Measurements from ENCODE around the gene ZFP92.
"Not testable (repeated sequence)": the region's sequence is repeated elsewhere in the genome, so short reads cannot be mapped to it uniquely, and the experiment has no call there.

ZFP92 gene

DNA sequence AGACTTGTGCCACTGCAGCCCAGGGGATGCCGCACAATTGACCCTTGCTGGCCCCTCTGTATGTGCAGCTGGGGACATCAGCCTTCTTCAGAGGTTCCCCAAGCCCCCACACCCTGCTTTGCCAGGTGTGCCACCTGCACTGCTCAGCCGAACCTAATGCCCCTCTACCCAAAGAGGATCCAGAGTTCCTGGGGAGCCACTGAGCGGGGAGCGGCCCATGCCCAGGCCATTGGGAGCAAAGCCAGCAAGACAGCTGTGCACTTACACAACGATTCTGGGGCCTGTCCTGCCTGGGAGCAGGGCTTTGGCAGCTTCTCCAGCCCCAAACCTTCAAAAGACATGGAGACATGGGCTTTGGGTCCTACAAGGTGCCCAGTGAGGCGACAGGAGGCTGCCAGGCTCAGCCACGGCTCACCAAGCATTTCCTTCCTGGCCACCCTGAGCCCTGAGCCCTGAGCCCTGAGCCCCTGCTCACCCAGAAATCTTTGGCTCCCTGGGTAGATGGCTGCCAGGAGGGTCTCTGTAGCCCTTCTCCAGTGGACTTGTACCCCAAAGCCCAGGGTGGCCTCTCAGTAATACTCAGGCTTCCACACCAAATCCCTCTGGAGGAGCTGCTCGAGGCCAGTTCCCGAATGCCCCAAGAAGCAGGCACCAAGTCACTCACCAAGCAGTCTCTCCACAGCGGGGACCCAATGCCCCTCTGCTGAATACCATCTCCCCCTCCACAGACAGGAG lies 23.1 kb upstream of the ZFP92 start:
- DNase-seq: no peak

DNA sequence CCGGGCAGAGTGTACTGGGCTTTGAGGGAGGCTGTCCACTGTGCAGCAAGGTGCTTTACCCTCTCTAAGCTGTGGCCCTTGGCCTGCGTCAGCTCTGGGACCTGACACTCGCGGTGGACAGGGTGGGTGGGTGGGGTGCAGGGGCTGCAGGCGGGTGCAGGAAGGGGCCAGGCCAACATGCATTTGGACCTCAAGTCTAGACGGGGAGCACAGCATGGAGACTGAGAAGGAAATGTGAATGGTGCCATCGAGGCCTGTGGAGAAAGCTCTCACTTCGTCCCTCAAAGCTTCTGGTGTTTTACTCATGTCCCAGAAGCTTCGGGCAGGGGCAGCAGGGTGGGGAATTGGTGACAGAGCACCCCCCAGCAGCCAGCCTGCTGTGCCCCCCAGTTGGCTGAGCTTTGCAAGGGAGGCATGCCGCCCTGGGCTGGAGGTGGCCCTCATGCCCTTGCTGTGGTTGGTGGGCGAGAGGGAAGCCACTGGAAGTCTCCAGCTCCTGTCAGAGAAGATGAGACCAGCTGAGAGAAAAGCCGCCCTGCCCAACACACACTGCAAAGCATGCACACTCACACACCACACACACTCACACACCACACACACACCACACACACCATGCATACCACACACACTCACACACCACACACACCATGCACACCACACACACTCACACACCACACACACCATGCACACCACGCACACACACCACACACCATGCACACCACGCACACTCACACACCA lies 22.4 kb upstream of the ZFP92 start:
- DNase-seq: no peak

DNA sequence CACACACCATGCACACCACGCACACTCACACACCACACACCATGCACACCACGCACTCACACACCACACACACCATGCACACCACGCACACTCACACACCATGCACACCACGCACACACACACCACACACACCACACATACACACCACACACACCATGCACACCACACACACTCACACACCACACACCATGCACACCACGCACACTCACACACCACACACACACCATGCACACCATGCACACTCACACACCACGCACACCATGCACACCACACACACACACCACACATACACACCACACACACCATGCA lies 21.9 kb upstream of the ZFP92 start:
- DNase-seq: not testable (repeated sequence)

DNA sequence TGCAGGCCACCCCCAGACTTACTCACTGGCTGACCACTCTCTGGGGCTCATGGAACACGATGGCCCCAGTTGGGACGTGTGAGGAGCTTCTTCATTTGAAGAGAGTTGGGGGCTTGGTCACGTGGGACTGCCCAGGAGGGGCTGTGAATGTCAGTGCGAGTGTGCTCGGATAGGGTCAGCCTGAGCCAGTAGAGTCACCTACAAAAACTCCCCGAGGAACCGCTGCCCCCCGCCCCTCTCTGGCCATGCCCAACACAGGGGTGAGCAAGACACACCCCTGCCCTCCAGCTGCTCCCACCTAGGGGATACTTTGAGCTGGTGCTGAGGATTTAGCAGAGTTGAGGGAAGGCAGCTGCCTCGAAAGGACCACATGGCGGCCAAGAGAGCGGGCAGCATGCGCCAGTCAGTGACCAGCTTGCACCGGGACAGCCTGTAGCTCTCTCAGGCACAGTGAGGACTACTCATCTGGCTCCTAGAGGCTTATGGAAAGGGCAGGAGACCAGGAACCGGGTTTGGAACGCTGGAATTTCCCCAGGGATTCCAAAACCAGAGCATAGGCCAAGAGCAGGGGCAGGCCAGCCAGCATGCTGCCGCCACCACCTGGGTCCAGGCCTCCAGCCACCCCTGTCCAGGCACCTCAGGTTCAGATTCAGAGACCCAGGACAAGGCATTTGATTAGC lies 18.5 kb upstream of the ZFP92 start:
- no peak for DNase-seq

DNA sequence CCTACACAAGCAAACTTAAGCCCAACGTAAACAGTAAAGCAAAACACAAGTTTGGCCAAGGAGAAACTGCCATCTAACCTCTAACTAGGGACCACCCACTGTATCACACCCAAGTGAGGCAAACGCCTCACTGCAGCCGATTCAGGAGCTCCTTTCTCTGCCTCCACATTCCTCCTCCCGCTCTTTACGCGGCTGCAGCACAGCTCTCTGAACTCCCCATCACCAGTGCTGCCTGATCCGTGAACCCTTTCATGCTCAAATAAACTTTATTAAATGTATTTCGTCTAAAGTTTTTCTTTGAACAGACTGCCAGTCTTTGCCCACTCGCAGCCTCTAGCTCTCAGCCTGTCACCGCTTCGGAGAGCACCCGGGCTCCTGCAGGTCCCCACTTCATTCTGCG lies 16.7 kb upstream of the ZFP92 start:
- no peak for DNase-seq

DNA sequence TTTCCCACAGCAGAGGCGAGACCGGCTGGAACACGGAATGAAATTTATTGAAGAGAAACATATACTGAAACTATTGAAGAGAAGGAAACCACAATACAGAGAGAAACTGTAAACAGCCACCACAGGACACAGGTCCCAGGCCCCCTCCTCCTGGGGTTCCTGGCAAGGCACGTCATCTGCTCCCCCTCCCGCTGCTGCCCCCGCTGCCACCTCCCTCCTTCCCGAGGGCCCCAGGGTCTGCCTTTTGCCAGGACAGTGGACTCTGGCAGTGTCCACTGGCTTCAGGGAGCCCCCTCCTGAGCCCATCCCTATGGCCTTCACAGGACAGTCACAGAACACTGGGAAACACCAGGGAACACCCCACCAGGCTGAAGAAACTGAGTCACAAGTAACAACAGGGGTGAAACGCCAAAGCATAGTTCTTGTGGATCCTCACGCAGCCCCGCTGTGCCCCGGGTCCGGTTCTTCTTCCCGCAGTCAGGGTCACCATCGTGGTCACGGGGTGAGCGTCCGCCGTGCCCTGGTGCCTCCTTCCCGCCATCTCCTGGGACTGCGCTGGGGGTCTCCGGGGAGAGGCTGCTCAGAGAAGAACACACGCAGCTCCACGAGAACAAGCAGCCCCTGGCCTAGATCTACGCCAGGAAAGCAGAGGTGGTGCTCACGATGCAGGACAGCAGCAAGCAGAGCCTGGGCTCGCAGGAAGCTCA lies 15.5 kb upstream of the ZFP92 start:
- DNase-seq: no peak

DNA sequence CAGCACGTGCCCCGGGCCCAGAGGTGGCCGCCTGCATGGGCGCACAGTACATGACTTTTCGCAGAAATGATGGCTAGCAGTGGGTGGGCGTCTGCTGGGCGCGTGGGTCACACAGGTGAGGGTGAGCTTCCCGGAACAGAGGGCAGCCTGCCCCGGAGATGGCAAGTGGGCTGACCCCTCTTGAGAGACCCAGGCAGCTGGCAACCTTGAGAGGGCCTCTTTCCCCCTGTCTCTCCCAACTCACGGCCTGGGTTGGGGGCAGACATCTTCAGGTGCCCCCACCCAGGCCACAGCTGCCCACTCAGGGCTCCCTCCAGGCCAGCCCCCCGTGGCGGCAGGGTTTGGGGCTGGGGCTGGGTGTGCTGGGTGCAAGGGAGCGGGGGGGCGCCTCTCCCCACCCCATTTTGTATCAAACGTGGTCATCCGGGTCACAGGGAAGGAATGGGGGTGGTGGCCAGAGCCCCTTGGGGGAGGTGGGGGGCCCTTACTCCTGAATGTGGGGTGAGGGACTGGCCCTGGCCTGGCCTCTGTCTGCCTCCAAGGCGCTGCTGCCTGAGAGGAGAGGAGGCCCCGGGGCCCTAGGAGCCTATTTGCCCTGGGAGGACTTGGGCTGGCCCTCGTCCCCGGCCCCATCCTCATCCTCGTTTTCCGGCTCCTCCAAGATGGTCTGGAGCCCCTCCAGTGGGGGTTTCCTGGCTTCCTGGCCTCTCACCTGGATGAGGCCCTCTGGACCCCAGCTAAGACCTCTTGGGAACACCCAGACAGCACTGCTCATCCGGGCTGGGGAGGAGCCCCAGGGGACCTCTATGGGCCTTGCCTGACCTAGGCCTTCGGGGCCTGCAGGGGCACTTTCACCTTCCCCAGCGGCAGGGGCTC lies 14.7 kb upstream of the ZFP92 start:
- no peak for DNase-seq

DNA sequence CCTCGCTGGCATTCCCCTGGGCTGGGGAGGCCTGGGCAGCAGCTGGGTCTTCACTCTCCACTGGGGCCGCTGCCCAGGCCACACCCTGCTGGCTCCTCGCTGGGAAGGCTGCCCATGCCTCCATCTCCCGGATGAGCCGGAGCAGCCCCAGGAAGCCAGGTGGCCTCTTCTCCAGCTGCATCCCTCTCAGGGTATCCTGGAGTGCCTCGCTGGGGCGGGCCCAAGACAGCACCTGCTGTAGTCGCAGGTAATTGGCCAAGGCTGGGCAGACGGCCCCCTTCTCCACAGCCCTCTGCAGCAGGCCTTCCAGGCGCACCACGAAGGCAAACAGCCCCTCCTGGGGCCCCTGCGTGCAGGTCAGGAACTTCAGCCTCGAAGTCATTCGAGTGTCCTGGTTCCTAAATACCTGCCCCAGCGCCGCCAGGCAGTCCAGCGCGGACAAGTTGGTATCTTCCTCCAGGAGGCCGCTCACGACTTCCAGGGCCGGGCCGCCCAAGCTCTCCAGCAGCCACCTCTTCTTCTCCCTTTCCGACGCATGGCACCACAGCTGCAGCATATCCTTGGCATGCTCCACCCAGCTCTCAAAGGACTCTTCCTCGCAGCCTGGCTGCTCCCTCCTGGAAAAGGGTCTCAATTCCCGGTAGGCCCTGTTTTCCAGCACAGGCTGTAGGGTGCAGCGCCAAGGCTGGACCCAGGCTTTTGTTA lies 13.9 kb upstream of the ZFP92 start:
- DNase-seq: no peak

DNA sequence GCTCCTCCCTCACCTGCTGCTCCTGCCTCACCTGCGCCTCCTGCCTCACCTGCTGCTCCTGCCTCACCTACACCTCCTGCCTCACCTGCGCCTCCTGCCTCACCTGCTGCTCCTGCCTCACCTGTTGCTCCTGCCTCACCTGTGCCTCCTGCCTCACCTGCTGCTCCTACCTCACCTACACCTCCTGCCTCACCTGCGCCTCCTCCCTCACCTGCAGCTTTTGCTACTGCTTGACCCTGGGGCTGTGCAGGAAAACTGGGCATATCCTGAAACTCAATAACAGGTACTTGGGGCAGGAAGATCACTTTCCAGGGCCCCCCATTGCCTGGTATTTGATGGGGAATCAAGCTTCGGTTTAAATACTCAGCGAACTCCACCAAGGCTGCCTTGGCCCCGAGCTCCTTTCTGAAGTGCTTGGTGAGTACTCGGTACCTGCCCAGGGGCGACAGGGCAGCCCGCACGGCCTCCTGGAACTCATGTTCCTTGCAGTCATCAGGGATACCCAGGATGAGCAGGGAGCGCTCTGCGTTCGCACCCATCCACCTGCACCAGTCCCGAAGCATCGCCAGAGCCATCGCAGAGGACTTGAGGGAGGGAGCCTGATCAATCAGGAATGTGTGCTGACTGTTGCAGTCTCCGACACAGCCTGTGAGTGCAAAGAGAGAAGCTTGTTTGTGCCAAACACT lies 12.9 kb upstream of the ZFP92 start:
- no peak for DNase-seq

DNA sequence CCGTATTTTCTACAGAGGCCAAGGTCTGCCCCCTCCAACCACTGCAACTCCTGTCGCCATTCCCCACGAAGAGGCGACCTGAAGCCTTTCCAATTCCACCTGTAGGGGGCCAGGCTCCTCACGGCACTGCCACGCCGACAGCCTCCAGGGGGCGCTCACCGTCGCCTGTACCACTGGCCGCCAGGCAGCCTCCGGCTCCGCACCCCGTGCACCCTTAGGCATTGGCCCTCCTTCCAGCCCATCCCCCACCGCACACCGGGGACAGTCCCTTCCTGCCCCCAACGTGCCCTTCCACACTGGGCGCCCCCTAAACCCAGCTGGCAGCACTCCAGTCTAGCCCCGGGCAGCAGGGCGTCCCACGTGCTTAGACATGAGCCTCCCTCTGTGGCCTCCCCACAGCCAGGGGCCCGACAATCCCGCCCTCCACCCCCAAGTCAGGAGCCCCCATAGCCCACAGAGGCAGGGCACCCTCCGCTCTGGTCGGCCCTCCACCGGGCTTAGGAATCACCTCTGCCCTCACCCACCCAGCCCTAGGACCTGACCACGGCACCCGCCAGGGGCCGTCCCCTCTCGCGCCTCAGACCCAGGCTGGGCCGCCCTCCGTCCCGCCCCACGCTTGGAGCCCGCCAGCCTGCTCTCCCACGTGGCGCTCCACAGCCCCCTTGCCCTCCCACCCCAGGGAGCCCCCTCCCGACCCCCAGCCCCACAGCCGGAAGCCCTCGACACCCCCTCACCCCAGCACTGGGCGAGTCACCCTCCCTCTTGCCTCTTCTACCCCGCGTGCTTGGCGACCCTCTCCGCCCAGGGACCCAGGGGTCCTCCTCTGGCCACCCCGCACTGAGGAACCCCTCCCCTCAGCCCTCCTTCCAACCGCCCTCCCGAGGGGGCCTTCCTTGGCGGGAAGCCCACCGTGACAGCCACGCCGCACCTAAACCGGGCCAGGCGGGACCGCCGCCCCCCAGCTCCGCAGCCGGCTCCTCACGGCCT lies 10.8 kb upstream of the ZFP92 start:
- DNase-seq: peak in 5 of 6 experiments; percentile 7 to 48 (median 13)

DNA sequence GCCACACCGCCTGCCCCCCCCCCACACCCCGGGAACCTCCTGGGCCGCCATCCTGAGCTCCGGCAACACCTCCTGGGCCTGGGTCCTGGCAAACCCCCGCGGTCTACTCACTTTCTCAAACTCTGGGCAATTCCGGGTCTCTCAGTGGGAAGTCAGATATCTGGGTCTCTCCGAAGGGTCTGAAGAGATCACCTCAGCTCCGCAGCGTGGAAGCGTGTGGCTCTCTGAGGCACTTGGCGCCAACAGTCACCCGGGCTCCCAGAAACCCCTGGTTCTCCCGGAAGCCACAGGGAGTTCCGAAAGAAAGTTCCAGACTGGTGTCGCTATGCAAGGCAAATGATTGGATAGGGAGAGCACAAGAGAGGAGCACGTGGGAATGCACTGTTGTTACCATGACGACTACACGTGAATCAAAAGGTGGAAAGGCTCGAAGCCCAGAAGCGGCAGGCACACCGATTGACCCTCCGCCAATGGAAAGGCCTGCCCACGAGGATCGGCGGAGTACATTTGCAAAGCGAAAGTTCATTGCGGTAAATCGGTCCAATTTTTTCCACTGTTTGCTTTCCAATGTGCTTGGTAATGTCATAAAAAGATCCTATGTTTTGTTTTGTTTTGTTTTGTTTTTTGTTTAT lies 10.0 kb upstream of the ZFP92 start, which contains the start of gene PNMA6E:
TSS of gene PNMA6E (minus strand) at position 218 of the 632 bp plus-strand sequence. CDS start 2,501 bp downstream, outside the sequence.
- no peak for DNase-seq

DNA sequence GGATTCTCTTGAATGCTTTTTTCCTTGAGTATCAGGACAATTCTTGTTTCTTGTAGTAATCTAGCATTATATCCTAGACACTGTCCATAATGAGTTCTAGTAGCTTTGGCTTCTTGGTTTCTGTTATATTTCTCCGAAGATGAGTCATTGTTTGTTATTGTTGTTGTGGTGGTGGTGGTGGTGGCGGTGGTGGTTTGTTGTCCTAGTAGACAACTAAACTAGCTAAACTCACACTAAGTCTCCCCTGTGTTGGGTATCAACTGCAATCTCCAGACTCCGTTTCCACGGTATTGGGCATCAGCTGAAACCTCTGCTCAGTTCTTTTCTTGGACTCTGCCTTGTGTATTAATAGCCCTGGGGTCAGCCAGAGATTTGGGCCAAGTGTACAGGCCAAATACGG lies 6.9 kb upstream of the ZFP92 start:
- DNase-seq: not testable (repeated sequence)

DNA sequence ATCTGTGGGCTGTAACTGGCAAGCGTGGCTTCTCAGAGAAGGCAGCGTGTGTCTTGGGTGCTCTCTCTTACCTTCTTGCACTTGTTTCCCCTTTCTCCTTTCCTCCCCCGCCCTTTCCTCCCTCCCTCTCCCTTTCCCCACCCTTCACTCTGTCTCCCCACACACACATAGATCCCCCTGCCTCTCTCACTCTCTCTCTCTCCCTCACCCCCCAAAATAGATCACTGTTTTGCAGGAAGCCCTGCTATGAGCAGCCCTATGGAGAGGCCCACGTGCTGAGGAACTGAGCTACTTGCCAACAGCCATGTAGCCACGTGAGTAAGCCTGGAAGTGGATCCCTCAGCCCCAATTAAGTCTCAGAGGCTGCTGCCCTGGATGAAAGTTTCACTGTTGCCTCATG lies 5.8 kb upstream of the ZFP92 start:
- DNase-seq: no peak

DNA sequence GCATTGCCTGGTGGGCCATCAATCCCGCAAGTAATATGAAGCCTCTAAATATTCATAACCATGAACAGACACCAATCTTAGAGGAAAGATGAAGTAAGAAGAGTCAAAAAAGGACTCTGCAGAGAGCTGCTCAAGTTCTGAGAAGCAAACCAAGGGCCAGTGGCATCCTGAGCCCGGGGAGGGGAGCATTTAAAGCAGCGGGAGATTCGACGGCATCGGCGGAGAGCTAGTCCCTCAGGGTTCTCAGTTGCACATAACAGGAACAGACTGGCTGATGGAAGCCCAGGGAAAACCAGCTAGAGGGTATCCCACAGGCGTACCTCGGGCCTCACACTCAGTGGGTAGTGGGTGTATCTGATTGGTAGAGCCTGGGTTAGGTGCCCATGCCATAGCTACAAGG lies 5.3 kb upstream of the ZFP92 start:
- DNase-seq: no peak

DNA sequence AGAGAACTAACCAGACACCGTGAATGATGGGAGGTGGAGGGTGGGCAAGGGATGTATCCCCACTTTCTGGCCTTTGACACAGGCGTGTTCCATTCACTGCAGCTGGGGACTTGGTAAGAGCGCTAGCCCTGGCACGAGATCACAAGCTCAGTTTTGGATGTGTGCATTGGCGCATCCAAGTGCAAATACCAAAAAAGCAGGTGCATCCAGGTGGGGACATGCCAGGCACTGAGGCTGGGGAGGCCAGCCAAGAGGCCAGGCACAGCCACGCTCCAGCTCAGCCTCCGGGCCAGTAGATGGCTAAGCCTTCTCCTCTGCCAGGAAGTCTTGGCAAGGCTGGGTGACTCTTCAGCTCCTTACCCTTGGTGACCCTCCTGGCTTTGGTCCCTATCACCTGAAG lies 4.4 kb upstream of the ZFP92 start:
- no peak for DNase-seq

DNA sequence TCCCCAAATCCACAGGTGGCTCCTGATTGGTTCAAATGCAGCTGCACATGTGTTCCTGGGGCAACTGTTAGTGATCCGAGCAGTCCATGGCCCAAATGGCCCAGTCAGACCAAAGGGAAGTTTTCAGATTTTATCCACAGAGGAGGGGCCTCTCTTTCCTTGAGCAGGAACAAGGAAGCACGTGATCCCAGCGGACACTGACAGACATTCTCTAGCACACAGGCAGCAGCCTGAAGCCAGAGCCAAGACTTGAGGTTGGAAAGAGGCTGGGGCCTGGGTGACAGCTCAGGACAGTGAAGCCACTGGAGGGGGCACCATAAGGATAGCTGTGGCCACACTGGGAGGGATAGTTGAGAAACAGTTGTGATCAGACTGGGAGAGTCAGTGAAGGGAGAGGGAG lies 3.5 kb upstream of the ZFP92 start:
- DNase-seq: no peak

DNA sequence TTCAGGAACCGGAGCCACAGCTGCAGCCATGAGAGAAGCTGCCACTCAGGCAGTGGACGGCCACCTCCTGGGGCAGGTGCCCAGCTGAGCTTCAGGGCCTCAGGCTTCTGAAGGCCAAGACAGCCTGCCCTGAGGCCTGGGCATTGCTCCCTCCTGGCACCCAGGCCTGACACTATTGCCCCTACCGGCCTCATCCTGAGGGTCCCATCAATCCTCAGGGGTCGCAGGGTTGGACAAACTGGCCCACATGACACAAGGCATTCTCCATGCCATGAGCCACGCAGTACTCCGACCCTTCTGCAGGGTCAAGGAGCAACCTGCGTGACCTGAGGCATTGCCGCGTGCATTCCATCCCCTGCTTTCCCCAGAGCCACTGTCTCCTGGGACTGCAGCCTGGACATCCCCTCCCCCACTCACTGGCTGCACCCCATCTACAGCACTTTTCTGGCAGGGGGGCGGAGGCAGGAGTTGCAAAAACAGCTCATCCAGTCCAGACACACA lies 3.0 kb upstream of the ZFP92 start:
- DNase-seq: peak in 3 of 6 experiments; percentile 47 to 81 (median 55)

DNA sequence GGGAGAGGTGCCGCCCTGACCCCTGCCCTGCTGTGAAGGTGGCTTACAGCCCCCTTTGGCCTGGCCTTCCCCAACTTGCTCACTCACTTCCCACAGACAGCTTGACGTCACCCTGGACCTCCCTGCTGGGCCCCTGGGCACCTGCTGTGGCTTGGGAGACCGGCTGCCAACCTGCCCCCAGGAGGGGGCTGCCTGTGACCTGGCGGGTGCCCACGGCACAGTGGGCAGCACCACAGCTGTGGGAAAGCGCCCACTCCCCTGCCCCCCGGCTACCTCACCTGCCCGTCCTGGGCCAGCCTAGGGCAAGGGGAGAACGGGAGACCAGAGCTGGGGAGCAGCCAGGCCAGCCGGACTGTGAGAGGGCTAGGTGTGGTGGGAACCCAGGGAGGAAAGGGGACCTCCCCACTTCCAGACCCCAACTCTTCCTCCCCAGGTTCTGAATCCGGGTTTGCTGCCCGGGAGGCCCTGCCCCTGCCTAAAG lies 2.4 kb upstream of the ZFP92 start:
- DNase-seq: no peak
